Endodermal cell (in vitro differentiated cells): ENCODE measurements around the gene KIF16B. TPM values are rescaled to one million over a fixed set of nuclear protein-coding genes. Genes with fewer than 3 reads are reported as not detected.

Source experiments
- DNase-seq: peaks from one replicate; pipeline ENCODE4 v3.0.0-alpha.2; 2017
- H3K27ac ChIP-seq: 2 replicates; pipeline ENCODE4 v1.5.1; 2013; ENCODE audit warnings: mild to moderate bottlenecking, low read depth, low read length, moderate library complexity
- H3K27me3 ChIP-seq: 2 replicates; pipeline ENCODE4 v1.6.1; 2013; ENCODE audit warnings: mild to moderate bottlenecking, low read length, moderate library complexity; ENCODE audit not compliant: insufficient read depth, control insufficient read depth, poor library complexity, severe bottlenecking
- H3K36me3 ChIP-seq: 2 replicates; pipeline ENCODE4 v1.7.0; 2013; ENCODE audit warnings: mild to moderate bottlenecking, low read length, moderate library complexity; ENCODE audit not compliant: control insufficient read depth, insufficient read depth
- H3K4me1 ChIP-seq: one replicate; pipeline ENCODE4 v1.7.0; 2013; ENCODE audit warnings: low read length; ENCODE audit not compliant: control insufficient read depth, insufficient read depth
- H3K4me3 ChIP-seq: 2 replicates; pipeline ENCODE4 v1.5.1; 2013; ENCODE audit warnings: mild to moderate bottlenecking, low read length, moderate library complexity
- H3K9ac ChIP-seq: 2 replicates; pipeline ENCODE4 v1.6.1; 2013; ENCODE audit warnings: mild to moderate bottlenecking, low read length, moderate library complexity; ENCODE audit not compliant: poor library complexity, severe bottlenecking; ENCODE audit errors: extremely low read depth
- H3K9me3 ChIP-seq: 2 replicates; pipeline ENCODE4 v1.6.1; 2013; ENCODE audit warnings: mild to moderate bottlenecking, low read length, moderate library complexity; ENCODE audit not compliant: control insufficient read depth
- H3K27ac Mint-ChIP-seq: 2 replicates; pipeline ENCODE4 v1.8.0; 2020; ENCODE audit warnings: mixed read lengths
- H3K27me3 Mint-ChIP-seq: 2 replicates; pipeline ENCODE4 v1.8.0; 2021; ENCODE audit warnings: mild to moderate bottlenecking, mixed read lengths; ENCODE audit not compliant: insufficient read depth
- H3K36me3 Mint-ChIP-seq: 2 replicates; pipeline ENCODE4 v1.8.0; 2020; ENCODE audit warnings: low read depth, mixed read lengths
- H3K4me1 Mint-ChIP-seq: 2 replicates; pipeline ENCODE4 v1.8.0; 2020; ENCODE audit warnings: mixed read lengths
- H3K4me3 Mint-ChIP-seq: 2 replicates; pipeline ENCODE4 v1.8.0; 2020; ENCODE audit warnings: mild to moderate bottlenecking, moderate library complexity, mixed read lengths
- H3K9me3 Mint-ChIP-seq: 2 replicates; pipeline ENCODE4 v1.8.0; 2020; ENCODE audit warnings: mild to moderate bottlenecking, mixed read lengths
- WGBS, 2 experiments: methylation state at CpG; one replicate each; pipeline versions ENCODE4 v1.1.5 to v1.1.7; 2013; ENCODE audit warnings: missing lambda C conversion rate in 2 of 2, mixed read lengths in 1 of 2; ENCODE audit not compliant: insufficient coverage in 1 of 2, insufficient read length in 1 of 2; 5-methylcytosine and 5-hydroxymethylcytosine counted together
- total RNA-seq, 2 donors: library from RNA; stranded (reverse); fragmentation: NEBNext Ultra II Directional in 1 of 2; extraction: Animal tissue kit (Norgen Biotek cat#: 25700) in 1 of 2; gene quantifications; 2 replicates in 1 of 2; 3 replicates in 1 of 2; pipeline ENCODE4 v1.2.1, GENCODE V29; 2021
- TF ChIP-seq, protein P1 (sequence below): fragments of 200-600 bp; sonication (generic); conservative IDR thresholded peaks from 2 replicates; pipeline ENCODE4 v1.5.0; 2021; ENCODE audit warnings: antibody characterized with exemption, mild to moderate bottlenecking

KIF16B gene
- total RNA-seq, 2 donors from 2014 or later, result 17.3 to 18.8 TPM

DNA sequence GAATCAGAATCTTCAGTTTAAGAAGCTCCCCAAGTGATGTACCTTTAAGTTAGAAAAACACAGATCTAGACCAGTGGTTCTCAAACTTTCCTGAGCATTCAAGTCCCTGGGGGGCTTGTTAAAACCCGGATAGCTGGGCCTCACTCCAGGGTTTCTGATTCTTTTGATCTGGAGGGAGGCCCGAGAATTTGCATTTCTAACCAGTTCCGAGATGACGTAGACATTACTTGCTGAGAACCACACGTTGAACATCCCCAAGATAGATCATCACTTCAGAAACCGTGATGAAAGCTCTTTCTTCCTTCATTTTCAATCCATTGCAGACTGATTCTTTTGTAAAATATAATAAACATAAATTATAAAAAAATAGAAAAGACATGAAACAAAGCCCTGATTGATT is 40.7 kb upstream of the KIF16B start:
- Histone ChIP-seq H3K9ac (no peak overlapping the region), H3K36me3 (no peaks in the 10 kb centered on the region), H3K4me1 (no peaks in the 10 kb centered on the region), H3K27me3 (no peaks in the 10 kb centered on the region), H3K4me3 (no peak overlapping the region), H3K9me3 (peaks cover 15% of the 10 kb centered on the region), H3K27ac (no peak overlapping the region)
- no peak for DNase-seq
- H3K36me3 Mint-ChIP-seq, result peaks cover 8% of the 10 kb centered on the region
- H3K4me3 Mint-ChIP-seq, result no peak overlapping the region
- H3K4me1 Mint-ChIP-seq, result peaks cover 12% of the 10 kb centered on the region
- H3K27ac Mint-ChIP-seq, result no peak overlapping the region
- 50 to 73% methylated on average over 2 to 6 of the region's 6 CpGs for WGBS, 2 experiments
- H3K27me3 Mint-ChIP-seq, result no peaks in the 10 kb centered on the region
- peaks cover 20% of the 10 kb centered on the region for H3K9me3 Mint-ChIP-seq
- TF ChIP-seq, protein P1, sequence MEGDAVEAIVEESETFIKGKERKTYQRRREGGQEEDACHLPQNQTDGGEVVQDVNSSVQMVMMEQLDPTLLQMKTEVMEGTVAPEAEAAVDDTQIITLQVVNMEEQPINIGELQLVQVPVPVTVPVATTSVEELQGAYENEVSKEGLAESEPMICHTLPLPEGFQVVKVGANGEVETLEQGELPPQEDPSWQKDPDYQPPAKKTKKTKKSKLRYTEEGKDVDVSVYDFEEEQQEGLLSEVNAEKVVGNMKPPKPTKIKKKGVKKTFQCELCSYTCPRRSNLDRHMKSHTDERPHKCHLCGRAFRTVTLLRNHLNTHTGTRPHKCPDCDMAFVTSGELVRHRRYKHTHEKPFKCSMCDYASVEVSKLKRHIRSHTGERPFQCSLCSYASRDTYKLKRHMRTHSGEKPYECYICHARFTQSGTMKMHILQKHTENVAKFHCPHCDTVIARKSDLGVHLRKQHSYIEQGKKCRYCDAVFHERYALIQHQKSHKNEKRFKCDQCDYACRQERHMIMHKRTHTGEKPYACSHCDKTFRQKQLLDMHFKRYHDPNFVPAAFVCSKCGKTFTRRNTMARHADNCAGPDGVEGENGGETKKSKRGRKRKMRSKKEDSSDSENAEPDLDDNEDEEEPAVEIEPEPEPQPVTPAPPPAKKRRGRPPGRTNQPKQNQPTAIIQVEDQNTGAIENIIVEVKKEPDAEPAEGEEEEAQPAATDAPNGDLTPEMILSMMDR, result no peak

DNA sequence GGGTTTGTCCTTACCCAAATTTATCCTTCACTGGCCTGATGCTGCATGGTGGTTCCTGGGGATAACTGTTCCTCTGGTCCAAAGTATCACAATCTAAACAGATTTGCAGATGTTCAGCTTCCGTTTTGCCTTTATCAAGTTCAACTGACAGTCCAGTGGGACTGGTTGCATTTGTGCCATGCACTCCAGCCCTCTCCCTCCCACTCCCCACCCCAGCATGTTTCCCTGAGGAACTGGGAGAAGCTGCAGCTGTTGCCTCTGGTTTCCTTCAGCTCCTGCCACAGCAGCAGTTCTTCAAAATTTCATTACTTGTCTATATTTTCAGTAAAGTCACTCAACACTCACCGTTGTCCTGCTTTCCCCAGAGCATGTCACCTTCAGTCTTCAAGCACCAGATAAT is 39.5 kb upstream of the KIF16B start:
- H3K4me1 Mint-ChIP-seq, result peaks cover 12% of the 10 kb centered on the region
- H3K9ac ChIP-seq, result no peak overlapping the region
- H3K9me3 ChIP-seq, result peaks cover 13% of the 10 kb centered on the region
- no peaks in the 10 kb centered on the region for H3K4me1 ChIP-seq
- no peak overlapping the region for H3K4me3 ChIP-seq
- 83 to 91% methylated on average over 2 of the region's 2 CpGs for WGBS, 2 experiments
- no peaks in the 10 kb centered on the region for H3K27me3 Mint-ChIP-seq
- H3K36me3 Mint-ChIP-seq, result peaks cover 7% of the 10 kb centered on the region
- H3K36me3 ChIP-seq, result no peaks in the 10 kb centered on the region
- no peak overlapping the region for H3K4me3 Mint-ChIP-seq
- DNase-seq, result no peak
- H3K27ac Mint-ChIP-seq, result no peak overlapping the region
- no peaks in the 10 kb centered on the region for H3K27me3 ChIP-seq
- peaks cover 13% of the 10 kb centered on the region for H3K9me3 Mint-ChIP-seq
- TF ChIP-seq, protein P1, result no peak
- H3K27ac ChIP-seq, result no peak overlapping the region

DNA sequence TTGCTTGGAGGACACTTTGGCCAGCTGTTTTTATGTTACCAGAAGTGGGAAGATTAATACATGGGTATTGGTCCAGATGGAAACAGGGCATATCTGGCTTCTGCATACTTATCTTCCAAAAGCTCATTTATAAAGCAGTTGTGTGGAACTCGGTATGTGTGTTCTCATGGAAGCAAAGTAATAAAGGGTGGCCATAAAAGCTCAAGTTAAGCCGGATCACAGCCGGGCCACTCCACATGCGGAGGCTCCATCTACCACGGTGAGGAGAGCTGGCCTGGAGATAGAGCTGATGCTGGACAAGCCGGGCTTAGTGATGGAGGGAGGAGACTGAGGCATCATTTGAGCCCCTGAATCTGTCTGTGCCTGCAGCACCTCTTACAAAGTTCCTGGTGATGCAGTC is 38.6 kb upstream of the KIF16B start:
- Mint-ChIP-seq H3K9me3 (peaks cover 4% of the 10 kb centered on the region), H3K27me3 (no peaks in the 10 kb centered on the region), H3K4me1 (peaks cover 12% of the 10 kb centered on the region), H3K27ac (no peak overlapping the region), H3K4me3 (no peak overlapping the region), H3K36me3 (peaks cover 3% of the 10 kb centered on the region)
- DNase-seq, result no peak
- Histone ChIP-seq H3K9ac (no peak overlapping the region), H3K27ac (no peak overlapping the region), H3K27me3 (no peaks in the 10 kb centered on the region), H3K9me3 (peaks cover 5% of the 10 kb centered on the region), H3K4me1 (no peaks in the 10 kb centered on the region), H3K4me3 (no peak overlapping the region), H3K36me3 (no peaks in the 10 kb centered on the region)
- WGBS, 2 experiments, result 88 to 97% methylated on average over 5 to 6 of the region's 6 CpGs
- TF ChIP-seq, protein P1, result no peak
